Esophagus muscularis mucosa (tissue), 4 donors: ENCODE data around the gene C1orf21. TPM values are rescaled to one million over a fixed set of nuclear protein-coding genes. Genes with fewer than 3 reads are reported as not detected.

Experiments
- DNase-seq: peaks from one replicate; pipeline ENCODE4 v3.0.0-alpha.2; 2017; ENCODE audit errors: extremely low spot score
- H3K27ac ChIP-seq, 4 donors: fragments of 200-600 bp; sonication (generic); replicated peaks in 1 of 4; 1 replicate in 3 of 4; 2 replicates in 1 of 4; pipeline ENCODE4 v1.5.1; 2016 to 2019; ENCODE audit warnings: mild to moderate bottlenecking in 1 of 4
- H3K27me3 ChIP-seq, 4 donors: fragments of 200-600 bp; sonication (generic); one replicate each; pipeline versions ENCODE4 v1.5.1 to v1.6.0; 2016 to 2019
- H3K36me3 ChIP-seq, 4 donors: fragments of 200-600 bp; sonication (generic); one replicate each; pipeline ENCODE4 v1.5.1; 2016 to 2019
- H3K4me1 ChIP-seq, 4 donors: fragments of 200-600 bp; sonication (generic); one replicate each; pipeline ENCODE4 v1.5.1; 2016 to 2019
- H3K4me3 ChIP-seq, 4 donors: fragments of 200-600 bp; sonication (generic); 1 replicate in 2 of 4; 2 replicates in 2 of 4; pipeline ENCODE4 v1.5.1; 2016 to 2019; ENCODE audit warnings: mild to moderate bottlenecking in 4 of 4, moderate library complexity in 1 of 4
- H3K9me3 ChIP-seq, 4 donors: fragments of 200-600 bp; sonication (generic); 1 replicate in 3 of 4; 2 replicates in 1 of 4; pipeline ENCODE4 v1.5.1; 2016 to 2019
- CTCF ChIP-seq, 3 experiments: fragments of 200-600 bp in 2 of 3; fragments of 450-650 bp in 1 of 3; sonication (generic) in 2 of 3; IDR thresholded peaks; one replicate each; pipeline ENCODE4 v1.5.1; 2017 to 2019; ENCODE audit warnings: antibody characterized with exemption in 3 of 3, mild to moderate bottlenecking in 2 of 3, moderate library complexity in 1 of 3
- EP300 ChIP-seq: sonication (generic); formaldehyde crosslinking; IDR thresholded peaks from one replicate; pipeline ENCODE4 v1.6.1; 2017; ENCODE audit warnings: antibody characterized with exemption
- POLR2A ChIP-seq: fragments of 450-650 bp; IDR thresholded peaks from one replicate; pipeline ENCODE4 v1.6.1; 2017; ENCODE audit warnings: antibody characterized with exemption, moderate library complexity, mild to moderate bottlenecking, low read depth
- POLR2AphosphoS5 ChIP-seq, 2 donors: sonication (generic); formaldehyde crosslinking; IDR thresholded peaks; one replicate each; pipeline ENCODE4 v1.6.1; 2017; ENCODE audit warnings: antibody characterized with exemption in 2 of 2
- WGBS: methylation state at CpG from one replicate; pipeline ENCODE4 v1.1.5; 2018; 5-methylcytosine and 5-hydroxymethylcytosine counted together
- intact Hi-C: fragments of 100-400 bp; cut with DNase I; formaldehyde crosslinking; loops from one replicate; pipeline ENCODE4 v1.15.1; 2023
- total RNA-seq, 4 donors: library from RNA; depleted of rRNA; stranded (reverse); fragments of >200 nt; gene quantifications; one replicate each; pipeline versions ENCODE4 v1.1.0 to v1.2.1, GENCODE V29; 2016

Gene C1orf21
- total RNA-seq, 4 donors from 2014 or later = 39.5 to 91.7 (median 58.8) TPM

DNA sequence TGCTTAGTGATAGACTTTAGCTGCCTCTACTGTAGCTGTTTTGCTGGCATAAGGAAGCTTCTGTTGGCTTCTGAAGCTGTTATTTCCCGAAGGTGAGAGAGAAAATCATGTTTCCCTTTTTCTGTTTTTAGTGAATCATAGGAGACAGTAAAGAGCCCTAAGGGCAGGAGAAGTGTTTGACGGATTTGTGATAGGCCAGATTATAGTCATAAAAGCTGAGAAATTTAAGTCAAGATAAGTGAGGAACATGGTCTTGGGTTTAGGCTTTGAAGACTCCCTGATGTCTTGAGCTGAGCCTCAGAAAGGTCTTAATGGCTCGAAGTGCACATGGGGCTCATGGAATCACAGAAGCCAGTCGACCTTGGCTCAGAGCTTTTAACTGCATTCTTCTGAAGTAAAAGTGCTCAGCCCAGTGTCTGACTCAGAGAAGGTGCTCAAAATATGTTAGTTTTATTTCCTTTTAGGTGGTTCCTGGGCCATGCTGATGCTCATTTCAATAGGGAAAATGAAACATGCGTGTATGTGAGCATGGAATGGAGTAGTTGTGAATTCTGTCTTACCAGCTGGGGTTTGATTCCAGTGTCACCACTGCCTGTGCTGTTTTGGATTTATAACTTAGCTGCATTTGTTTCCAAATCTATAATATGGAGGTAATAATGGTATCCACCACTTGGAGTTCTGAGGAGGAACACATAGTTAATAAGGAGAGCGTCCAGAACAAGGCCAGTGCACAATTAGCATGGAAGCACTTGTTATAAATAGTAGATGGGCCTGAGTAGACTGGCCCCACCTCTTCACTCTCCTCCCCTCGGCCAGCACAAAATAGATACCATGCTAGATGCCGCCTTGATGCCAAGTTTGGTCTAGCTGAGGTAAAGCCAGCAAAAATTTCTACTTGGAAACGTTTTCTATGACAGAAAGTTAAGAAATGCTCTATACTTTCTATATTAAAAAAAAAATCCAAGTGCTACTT is 99.2 kb downstream of the C1orf21 start:
- WGBS = 70% methylated on average over 9 of the region's 9 CpGs
- peak overlapping the region; percentile 59 to 75 (median 66) for H3K27ac ChIP-seq
- no peak for TF ChIP-seq CTCF (IDR thresholded peaks at IDR 0.05)
- no peak for TF ChIP-seq POLR2A
- TF ChIP-seq EP300 = no peak
- TF ChIP-seq POLR2AphosphoS5 (IDR thresholded peaks at IDR 0.05) = no peak
- no peak overlapping the region for H3K4me3 ChIP-seq
- no peaks in the 10 kb centered on the region for H3K36me3 ChIP-seq
- H3K4me1 ChIP-seq = peaks cover 74 to 91% (median 86%) of the 10 kb centered on the region in 4 donors
- H3K27me3 ChIP-seq = no peaks in the 10 kb centered on the region
- intact Hi-C loops = no loop called here
- H3K9me3 ChIP-seq = no peaks in the 10 kb centered on the region
- no peak for DNase-seq

GRCh38 chr1:184486761-184487445 is 100.1 kb downstream of the C1orf21 start:
- no peak for DNase-seq
- Histone ChIP-seq H3K27me3 (no peaks in the 10 kb centered on the region), H3K9me3 (no peaks in the 10 kb centered on the region), H3K36me3 (no peaks in the 10 kb centered on the region), H3K4me1 (peaks cover 74 to 91% (median 86%) of the 10 kb centered on the region in 4 donors), H3K27ac (peak overlapping the region; percentile 59 to 75 (median 66)), H3K4me3 (no peak overlapping the region)
- intact Hi-C loops = no loop called here
- no peak for TF ChIP-seq POLR2AphosphoS5 (IDR thresholded peaks at IDR 0.05)
- no peak for TF ChIP-seq CTCF (IDR thresholded peaks at IDR 0.05)
- TF ChIP-seq POLR2A = no peak
- no peak for TF ChIP-seq EP300
- 81% methylated on average over 6 of the region's 6 CpGs for WGBS

- intact Hi-C loops = no loop called here
- DNase-seq = no peak
- H3K36me3 ChIP-seq = no peaks in the 10 kb centered on the region
- no peaks in the 10 kb centered on the region for H3K9me3 ChIP-seq
- 70% methylated on average over 5 of the region's 5 CpGs for WGBS
- peaks cover 76 to 91% (median 86%) of the 10 kb centered on the region in 4 donors for H3K4me1 ChIP-seq
- H3K27me3 ChIP-seq = no peaks in the 10 kb centered on the region
- TF ChIP-seq POLR2AphosphoS5 (IDR thresholded peaks at IDR 0.05) = no peak
- no peak for TF ChIP-seq EP300
- TF ChIP-seq CTCF (IDR thresholded peaks at IDR 0.05) = no peak
- no peak for TF ChIP-seq POLR2A
- H3K27ac ChIP-seq = peak overlapping the region; percentile 4 to 75 (median 63)
- no peak overlapping the region for H3K4me3 ChIP-seq
Observed at GRCh38 chr1:184487531-184488193, 100.8 kb downstream of the C1orf21 start.

GRCh38 chr1:184489908-184490307 is 103.1 kb downstream of the C1orf21 start:
- Histone ChIP-seq H3K36me3 (no peaks in the 10 kb centered on the region), H3K27me3 (no peaks in the 10 kb centered on the region), H3K27ac (no peak overlapping the region), H3K4me3 (no peak overlapping the region), H3K4me1 (peaks cover 66 to 91% (median 86%) of the 10 kb centered on the region in 4 donors), H3K9me3 (no peaks in the 10 kb centered on the region)
- 100% methylated on average over 3 of the region's 3 CpGs for WGBS
- TF ChIP-seq EP300 = no peak
- intact Hi-C loops = no loop called here
- DNase-seq = no peak

DNA sequence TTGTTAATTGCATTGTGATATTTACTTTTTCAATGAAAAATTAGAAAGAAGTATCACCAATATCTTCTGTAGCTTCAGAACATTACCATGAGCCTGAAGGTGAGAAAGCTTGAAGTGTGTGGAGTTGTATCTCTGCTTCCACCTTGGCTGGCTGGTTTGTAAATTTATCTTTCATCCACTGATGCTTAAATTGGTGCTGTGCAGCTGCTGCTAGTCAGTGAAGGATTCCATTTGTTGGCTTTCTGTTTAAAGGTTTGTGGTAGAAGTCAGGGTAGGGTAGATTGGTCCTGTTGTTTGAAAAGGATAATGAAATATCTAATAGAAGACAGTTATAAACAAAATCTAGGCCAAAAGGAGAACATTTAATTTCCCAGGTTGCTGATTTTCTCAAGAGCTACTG is 105.7 kb downstream of the C1orf21 start:
- intact Hi-C loops = no loop called here
- Histone ChIP-seq H3K36me3 (no peaks in the 10 kb centered on the region), H3K4me3 (no peak overlapping the region), H3K4me1 (peaks cover 46 to 77% (median 73%) of the 10 kb centered on the region in 4 donors), H3K9me3 (no peaks in the 10 kb centered on the region), H3K27me3 (no peaks in the 10 kb centered on the region), H3K27ac (peak overlapping the region in 3 of 4 donors; percentile 52 to 66 (median 61))
- DNase-seq = no peak
- TF ChIP-seq CTCF (IDR thresholded peaks at IDR 0.05) = no peak
